Sigmoid colon (tissue), 7 donors: ENCODE data around the gene GABBR2. TPM values are rescaled to one million over a fixed set of nuclear protein-coding genes. Genes with fewer than 3 reads are reported as not detected.

Experiments used
- DNase-seq: peaks from one replicate; pipeline ENCODE4 v3.0.0-alpha.2; 2019
- H3K27ac ChIP-seq, 4 donors: fragments of 200-600 bp; sonication (generic); one replicate each; pipeline ENCODE4 v1.5.1; 2016 to 2019; ENCODE audit warnings: mild to moderate bottlenecking in 1 of 4
- H3K27me3 ChIP-seq, 3 donors: fragments of 200-600 bp; sonication (generic); one replicate each; pipeline ENCODE4 v1.5.1; 2019; ENCODE audit warnings: mild to moderate bottlenecking in 1 of 3
- H3K36me3 ChIP-seq, 4 donors: fragments of 200-600 bp; sonication (generic); one replicate each; pipeline ENCODE4 v1.5.1; 2016 to 2019
- H3K4me1 ChIP-seq, 4 donors: fragments of 200-600 bp; sonication (generic); one replicate each; pipeline ENCODE4 v1.5.1; 2017 to 2019
- H3K4me3 ChIP-seq, 4 donors: fragments of 200-600 bp; sonication (generic); one replicate each; pipeline ENCODE4 v1.5.1; 2017 to 2019; ENCODE audit warnings: mild to moderate bottlenecking in 2 of 4, moderate library complexity in 1 of 4
- H3K9me3 ChIP-seq, 4 donors: fragments of 200-600 bp in 3 of 4; sonication (generic) in 3 of 4; one replicate each; pipeline versions ENCODE4 v1.5.1 to v1.6.1; 2013 to 2019
- CTCF ChIP-seq, 4 experiments: fragments of 450-650 bp in 3 of 4; fragments of 200-600 bp in 1 of 4; IDR thresholded peaks; one replicate each; pipeline ENCODE4 v1.5.1; 2016 to 2019; ENCODE audit warnings: antibody characterized with exemption in 4 of 4, mild to moderate bottlenecking in 3 of 4, moderate library complexity in 2 of 4
- EP300 ChIP-seq, 4 donors: sonication (generic); formaldehyde crosslinking; IDR thresholded peaks; one replicate each; pipeline ENCODE4 v1.6.1; 2017; ENCODE audit warnings: antibody characterized with exemption in 4 of 4
- POLR2A ChIP-seq, 2 donors: fragments of 450-650 bp; IDR thresholded peaks; one replicate each; pipeline ENCODE4 v1.6.1; 2016; ENCODE audit warnings: antibody characterized with exemption in 2 of 2, mild to moderate bottlenecking in 2 of 2, moderate library complexity in 2 of 2
- POLR2AphosphoS5 ChIP-seq, 4 donors: sonication (generic); formaldehyde crosslinking; IDR thresholded peaks; one replicate each; pipeline ENCODE4 v1.6.1; 2017; ENCODE audit warnings: antibody characterized with exemption in 4 of 4
- WGBS, 2 donors: extraction: QIAGEN DNeasy Blood & Tissue Kit; methylation state at CpG; one replicate each; pipeline ENCODE4 v1.1.7; 2013; 5-methylcytosine and 5-hydroxymethylcytosine counted together
- intact Hi-C: fragments of 100-400 bp; cut with DNase I; formaldehyde crosslinking; loops from one replicate; pipeline ENCODE4 v1.15.1; 2023
- polyA plus RNA-seq, 3 donors: library from polyadenylated mRNA; stranded (reverse); fragments of 200-250 nt; gene quantifications; one replicate each; pipeline ENCODE4 v1.2.3, GENCODE V29; 2013
- total RNA-seq, 4 donors: library from RNA; depleted of rRNA; stranded (reverse); fragments of >200 nt; gene quantifications; one replicate each; pipeline ENCODE4 v1.1.0, GENCODE V29; 2016
- donor health status: healthy with polysubstance abuse.
- donor health status: Bipolar disorder and iron deficiency.
- donor health status: healthy.

GABBR2 gene
- total and polyA plus RNA-seq, 7 donors: under 0.01 to 0.04 (median under 0.01) TPM; not detected in 4

- TF ChIP-seq EP300 (IDR thresholded peaks at IDR 0.05) (no peak), CTCF (IDR thresholded peaks at IDR 0.05) (no peak), POLR2A (IDR thresholded peaks at IDR 0.05) (no peak)
- 68 to 72% methylated on average over 5 of the region's 5 CpGs for WGBS, 2 donors
- peaks cover 0 to 17% (median 0%) of the 10 kb centered on the region in 3 donors for H3K27me3 ChIP-seq
- no peak for DNase-seq
- no peaks in the 10 kb centered on the region for H3K36me3 ChIP-seq
- H3K4me1 ChIP-seq: no peaks in the 10 kb centered on the region
- H3K4me3 ChIP-seq: no peak overlapping the region
- intact Hi-C loops: no loop called here
- H3K9me3 ChIP-seq: peaks cover 0 to 3% (median 0%) of the 10 kb centered on the region in 4 donors
- H3K27ac ChIP-seq: no peak overlapping the region
These were observed 16.2 kb upstream of the GABBR2 start for GRCh38 chr9:98724810-98725530.

GRCh38 chr9:98721643-98722042, 12.9 kb upstream of the GABBR2 start:
- TF ChIP-seq EP300 (IDR thresholded peaks at IDR 0.05) (no peak), POLR2AphosphoS5 (IDR thresholded peaks at IDR 0.05) (no peak), POLR2A (IDR thresholded peaks at IDR 0.05) (no peak), CTCF (IDR thresholded peaks at IDR 0.05) (no peak)
- 83 to 89% methylated on average over 2 of the region's 2 CpGs for WGBS, 2 donors
- intact Hi-C loops: no loop called here
- Histone ChIP-seq H3K4me3 (no peak overlapping the region), H3K36me3 (no peaks in the 10 kb centered on the region), H3K9me3 (peaks cover 0 to 3% (median 0%) of the 10 kb centered on the region in 4 donors), H3K27me3 (peaks cover 0 to 17% (median 0%) of the 10 kb centered on the region in 3 donors), H3K27ac (no peak overlapping the region), H3K4me1 (no peaks in the 10 kb centered on the region)
- no peak for DNase-seq

- TF ChIP-seq EP300 (IDR thresholded peaks at IDR 0.05): no peak
- no peak for TF ChIP-seq CTCF (IDR thresholded peaks at IDR 0.05)
- no peak for TF ChIP-seq POLR2AphosphoS5 (IDR thresholded peaks at IDR 0.05)
- TF ChIP-seq POLR2A (IDR thresholded peaks at IDR 0.05): no peak
- Histone ChIP-seq H3K27ac (no peak overlapping the region), H3K27me3 (peaks cover 0 to 17% (median 0%) of the 10 kb centered on the region in 3 donors), H3K4me1 (no peaks in the 10 kb centered on the region), H3K9me3 (peaks cover 0 to 3% (median 0%) of the 10 kb centered on the region in 4 donors), H3K4me3 (no peak overlapping the region), H3K36me3 (no peaks in the 10 kb centered on the region)
- intact Hi-C loops: no loop called here
- 77 to 86% methylated on average over 4 of the region's 4 CpGs for WGBS, 2 donors
- DNase-seq: no peak
These were observed 11.7 kb upstream of the GABBR2 start for GRCh38 chr9:98720402-98720801.

GRCh38 chr9:98719055-98719454, 10.3 kb upstream of the GABBR2 start:
- Histone ChIP-seq H3K27ac (no peak overlapping the region), H3K27me3 (peaks cover 0 to 13% (median 0%) of the 10 kb centered on the region in 3 donors), H3K36me3 (no peaks in the 10 kb centered on the region), H3K4me1 (no peaks in the 10 kb centered on the region), H3K9me3 (no peaks in the 10 kb centered on the region), H3K4me3 (no peak overlapping the region)
- DNase-seq: no peak
- TF ChIP-seq POLR2A (IDR thresholded peaks at IDR 0.05) (no peak), POLR2AphosphoS5 (IDR thresholded peaks at IDR 0.05) (no peak), EP300 (IDR thresholded peaks at IDR 0.05) (no peak), CTCF (IDR thresholded peaks at IDR 0.05) (no peak)
- WGBS, 2 donors: 71 to 81% methylated on average over 2 of the region's 2 CpGs
- intact Hi-C loops: no loop called here
